ENCODE results near the gene MYO1D. TPM values are rescaled to one million over a fixed set of nuclear protein-coding genes. Genes with fewer than 3 reads are reported as not detected.

Gene MYO1D
- total and polyA plus RNA-seq, 2 experiments from 2014 or later, result 34.3 to 43.7 TPM

GRCh38 chr17:32490101-32490482, 386.8 kb downstream of the MYO1D start:
- TF ChIP-seq CTCF (IDR thresholded peaks at IDR 0.05; ENCODE audit: low read depth, low read length), result no peak
- H3K27me3 ChIP-seq, result no peaks in the 10 kb centered on the region
- no peaks in the 10 kb centered on the region for H3K9me3 ChIP-seq (ENCODE audit: low read depth)
- no peaks in the 10 kb centered on the region for H3K36me3 ChIP-seq
- no peak overlapping the region for H3K27ac ChIP-seq
- no peak for DNase-seq (ENCODE audit: low read depth in 1 of 2, low spot score in 1 of 2)
- H3K4me1 ChIP-seq (ENCODE audit: low read depth), result peaks cover 5% of the 10 kb centered on the region
- no peak overlapping the region for H3K4me3 ChIP-seq

- no peaks in the 10 kb centered on the region for H3K36me3 ChIP-seq
- TF ChIP-seq CTCF (IDR thresholded peaks at IDR 0.05; ENCODE audit: low read depth, low read length), result no peak
- H3K9me3 ChIP-seq (ENCODE audit: low read depth), result no peaks in the 10 kb centered on the region
- H3K27me3 ChIP-seq, result no peaks in the 10 kb centered on the region
- H3K4me3 ChIP-seq, result no peak overlapping the region
- H3K4me1 ChIP-seq (ENCODE audit: low read depth), result peaks cover 5% of the 10 kb centered on the region
- no peak overlapping the region for H3K27ac ChIP-seq
- no peak for DNase-seq (ENCODE audit: low read depth in 1 of 2, low spot score in 1 of 2)
Observed at GRCh38 chr17:32489320-32490100, 387.4 kb downstream of the MYO1D start.

- Histone ChIP-seq H3K4me3 (no peak overlapping the region), H3K9me3 (ENCODE audit: low read depth) (no peaks in the 10 kb centered on the region)
Observed at GRCh38 chr17:32488604-32489180, 388.2 kb downstream of the MYO1D start.

GRCh38 chr17:32488177-32488542, 388.8 kb downstream of the MYO1D start:
- no peak for TF ChIP-seq CTCF (IDR thresholded peaks at IDR 0.05; ENCODE audit: low read depth, low read length)
- no peak overlapping the region for H3K4me3 ChIP-seq
- DNase-seq (ENCODE audit: low read depth in 1 of 2, low spot score in 1 of 2), result no peak
- no peak overlapping the region for H3K27ac ChIP-seq
- H3K27me3 ChIP-seq, result no peaks in the 10 kb centered on the region
- H3K9me3 ChIP-seq (ENCODE audit: low read depth), result no peaks in the 10 kb centered on the region
- no peaks in the 10 kb centered on the region for H3K36me3 ChIP-seq
- peaks cover 12% of the 10 kb centered on the region for H3K4me1 ChIP-seq (ENCODE audit: low read depth)

More at GRCh38 chr17:32488604-32489180, 388.2 kb downstream of the MYO1D start:
- no peak for DNase-seq (ENCODE audit: low read depth in 1 of 2, low spot score in 1 of 2)
- Histone ChIP-seq H3K27me3 (no peaks in the 10 kb centered on the region), H3K27ac (no peak overlapping the region), H3K36me3 (no peaks in the 10 kb centered on the region), H3K4me1 (ENCODE audit: low read depth) (peaks cover 11% of the 10 kb centered on the region)
- TF ChIP-seq CTCF (IDR thresholded peaks at IDR 0.05; ENCODE audit: low read depth, low read length), result no peak

GRCh38 chr17:32487473-32488176, 389.3 kb downstream of the MYO1D start:
- H3K4me1 ChIP-seq (ENCODE audit: low read depth), result peaks cover 12% of the 10 kb centered on the region
- DNase-seq (ENCODE audit: low read depth in 1 of 2, low spot score in 1 of 2), result peak; percentile 13 to 60

More at GRCh38 chr17:32487473-32488176, 389.3 kb downstream of the MYO1D start:
- no peak for TF ChIP-seq CTCF (IDR thresholded peaks at IDR 0.05; ENCODE audit: low read depth, low read length)
- H3K27me3 ChIP-seq, result no peaks in the 10 kb centered on the region
- H3K36me3 ChIP-seq, result no peaks in the 10 kb centered on the region
- H3K9me3 ChIP-seq (ENCODE audit: low read depth), result no peaks in the 10 kb centered on the region
- H3K27ac ChIP-seq, result no peak overlapping the region
- peak overlapping the region; percentile 41 for H3K4me3 ChIP-seq
